SK-N-SH (cell line): ENCODE results near the gene TAF1B. TPM values are rescaled to one million over a fixed set of nuclear protein-coding genes. Genes with fewer than 3 reads are reported as not detected.

Experiments used
- EZH2phosphoT487 ChIP-seq: fragments of 200-600 bp; sonication (generic); IDR thresholded peaks from 2 replicates; pipeline ENCODE4 v1.6.1; 2017; ENCODE audit warnings: low read depth, mixed run types, mild to moderate bottlenecking, antibody characterized with exemption, moderate library complexity, borderline replicate concordance
- FOSL2 ChIP-seq: IDR thresholded peaks from 2 replicates; pipeline ENCODE4 v1.4.0; 2012; ENCODE audit warnings: low read depth, mild to moderate bottlenecking, moderate library complexity, borderline replicate concordance
- GABPA ChIP-seq: IDR thresholded peaks from 2 replicates; pipeline ENCODE4 v1.4.0; 2012; ENCODE audit warnings: low read depth, mild to moderate bottlenecking
- IRF3 ChIP-seq: fragments of 150-350 bp; IDR thresholded peaks from 2 replicates; pipeline ENCODE4 v1.6.1; 2016; ENCODE audit warnings: mild to moderate bottlenecking, low read depth, low read length
- JUND ChIP-seq: IDR thresholded peaks from 2 replicates; pipeline ENCODE4 v1.4.0; 2012
- MXI1 ChIP-seq: IDR thresholded peaks from 2 replicates; pipeline ENCODE4 v1.6.1; 2012; ENCODE audit warnings: mild to moderate bottlenecking, low read depth, low read length, improper control_type of control experiment
- NRF1 ChIP-seq: IDR thresholded peaks from 2 replicates; pipeline ENCODE4 v1.6.1; 2012; ENCODE audit warnings: low read depth, mild to moderate bottlenecking, low read length
- POLR2AphosphoS5 ChIP-seq: IDR thresholded peaks from 2 replicates; pipeline ENCODE4 v1.6.1; 2012; ENCODE audit warnings: low read depth, low read length
- RAD21 ChIP-seq: IDR thresholded peaks from 2 replicates; pipeline ENCODE4 v1.6.1; 2012; ENCODE audit warnings: mild to moderate bottlenecking, low read length
- RCOR1 ChIP-seq: fragments of 150-350 bp; IDR thresholded peaks from 2 replicates; pipeline ENCODE4 v1.6.1; 2017; ENCODE audit warnings: antibody characterized with exemption, low read length
- RFX5 ChIP-seq: IDR thresholded peaks from 2 replicates; pipeline ENCODE4 v1.6.1; 2012; ENCODE audit warnings: mild to moderate bottlenecking, improper control_type of control experiment, low read length
- RXRA ChIP-seq: IDR thresholded peaks from 2 replicates; pipeline ENCODE4 v1.4.0; 2012; ENCODE audit warnings: low read depth, mild to moderate bottlenecking, borderline replicate concordance
- SIN3A ChIP-seq: IDR thresholded peaks from 2 replicates; pipeline ENCODE4 v1.6.1; 2012; ENCODE audit warnings: low read depth, mild to moderate bottlenecking, low read length, moderate library complexity, borderline replicate concordance
- SMC3 ChIP-seq: IDR thresholded peaks from 2 replicates; pipeline ENCODE4 v1.6.1; 2012; ENCODE audit warnings: low read depth, low read length, improper control_type of control experiment
- TAF1 ChIP-seq: IDR thresholded peaks from 2 replicates; pipeline ENCODE4 v1.6.1; 2012; ENCODE audit warnings: low read depth, mild to moderate bottlenecking, low read length, moderate library complexity, borderline replicate concordance
- TEAD4 ChIP-seq: IDR thresholded peaks from 2 replicates; pipeline ENCODE4 v1.4.0; 2012; ENCODE audit warnings: mild to moderate bottlenecking, borderline replicate concordance; ENCODE audit not compliant: insufficient read depth
- YY1 ChIP-seq: IDR thresholded peaks from 2 replicates; pipeline ENCODE4 v1.4.0; 2012; ENCODE audit warnings: low read depth, mild to moderate bottlenecking
- polyA plus RNA-seq, 3 experiments: library from polyadenylated mRNA; depleted of rRNA; stranded (reverse); fragments of >200 nt; gene quantifications; 2 replicates each; pipeline ENCODE4 v1.2.3, GENCODE V29; 2012
- TF ChIP-seq, protein P1 (sequence below): IDR thresholded peaks from 2 replicates; pipeline ENCODE4 v1.4.0; 2012; ENCODE audit warnings: low read depth, borderline replicate concordance
- TF ChIP-seq, protein P2 (sequence below): fragments of 150-350 bp; IDR thresholded peaks from 2 replicates; pipeline ENCODE4 v1.6.1; 2017; ENCODE audit warnings: antibody characterized with exemption, low read length, low read depth, borderline replicate concordance
- TF ChIP-seq, protein P3 (sequence below): IDR thresholded peaks from 2 replicates; pipeline ENCODE4 v1.4.0; 2012; ENCODE audit warnings: low read depth, borderline replicate concordance
- TF ChIP-seq, protein P4 (sequence below): IDR thresholded peaks from 2 replicates; pipeline ENCODE4; 2012

Gene TAF1B
- polyA plus RNA-seq, 1 of the 3 experiments (the other 2 are of a cell fraction) = 7.8 TPM

DNA sequence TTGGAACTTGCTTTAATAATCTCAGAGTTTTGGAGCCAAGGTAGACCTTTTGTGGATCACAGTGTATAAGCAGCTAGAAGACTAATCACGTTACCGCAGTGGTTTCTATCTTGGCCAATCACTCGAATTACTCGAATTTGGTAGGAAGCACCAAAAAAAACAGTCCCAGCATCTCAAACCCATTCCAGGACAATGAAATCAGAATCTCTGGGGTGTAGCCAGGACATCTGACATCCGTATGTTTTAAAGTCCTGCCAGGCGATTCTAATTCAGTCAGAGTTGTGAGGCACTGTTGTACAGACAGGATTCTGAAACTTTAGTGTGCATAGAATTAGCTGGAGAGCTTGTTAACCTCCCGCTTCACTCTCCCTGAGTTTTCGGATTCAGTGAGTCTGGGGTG lies 139.0 kb downstream of the TAF1B start (continued):
- TF ChIP-seq TAF1 (no peak; the same call in 1 of the 2 replicates), TEAD4 (peak; percentile 52; the same call in 1 of the 2 replicates), MXI1 (no peak), POLR2AphosphoS5 (peak; percentile 89), JUND (peak; percentile 86), SMC3 (no peak), RCOR1 (no peak), IRF3 (no peak), NRF1 (no peak), FOSL2 (peak; percentile 70; the same call in 1 of the 2 replicates), RXRA (no peak), RFX5 (no peak), GABPA (no peak), YY1 (no peak), RAD21 (no peak), EZH2phosphoT487 (no peak), SIN3A (0 out of 2 replicates have a peak, but pooled peaks have one; percentile 52)
- TF ChIP-seq, protein P1, sequence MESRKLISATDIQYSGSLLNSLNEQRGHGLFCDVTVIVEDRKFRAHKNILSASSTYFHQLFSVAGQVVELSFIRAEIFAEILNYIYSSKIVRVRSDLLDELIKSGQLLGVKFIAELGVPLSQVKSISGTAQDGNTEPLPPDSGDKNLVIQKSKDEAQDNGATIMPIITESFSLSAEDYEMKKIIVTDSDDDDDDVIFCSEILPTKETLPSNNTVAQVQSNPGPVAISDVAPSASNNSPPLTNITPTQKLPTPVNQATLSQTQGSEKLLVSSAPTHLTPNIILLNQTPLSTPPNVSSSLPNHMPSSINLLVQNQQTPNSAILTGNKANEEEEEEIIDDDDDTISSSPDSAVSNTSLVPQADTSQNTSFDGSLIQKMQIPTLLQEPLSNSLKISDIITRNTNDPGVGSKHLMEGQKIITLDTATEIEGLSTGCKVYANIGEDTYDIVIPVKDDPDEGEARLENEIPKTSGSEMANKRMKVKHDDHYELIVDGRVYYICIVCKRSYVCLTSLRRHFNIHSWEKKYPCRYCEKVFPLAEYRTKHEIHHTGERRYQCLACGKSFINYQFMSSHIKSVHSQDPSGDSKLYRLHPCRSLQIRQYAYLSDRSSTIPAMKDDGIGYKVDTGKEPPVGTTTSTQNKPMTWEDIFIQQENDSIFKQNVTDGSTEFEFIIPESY = no peak
- TF ChIP-seq, protein P2, sequence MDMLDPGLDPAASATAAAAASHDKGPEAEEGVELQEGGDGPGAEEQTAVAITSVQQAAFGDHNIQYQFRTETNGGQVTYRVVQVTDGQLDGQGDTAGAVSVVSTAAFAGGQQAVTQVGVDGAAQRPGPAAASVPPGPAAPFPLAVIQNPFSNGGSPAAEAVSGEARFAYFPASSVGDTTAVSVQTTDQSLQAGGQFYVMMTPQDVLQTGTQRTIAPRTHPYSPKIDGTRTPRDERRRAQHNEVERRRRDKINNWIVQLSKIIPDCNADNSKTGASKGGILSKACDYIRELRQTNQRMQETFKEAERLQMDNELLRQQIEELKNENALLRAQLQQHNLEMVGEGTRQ = no peak
- TF ChIP-seq, protein P3, sequence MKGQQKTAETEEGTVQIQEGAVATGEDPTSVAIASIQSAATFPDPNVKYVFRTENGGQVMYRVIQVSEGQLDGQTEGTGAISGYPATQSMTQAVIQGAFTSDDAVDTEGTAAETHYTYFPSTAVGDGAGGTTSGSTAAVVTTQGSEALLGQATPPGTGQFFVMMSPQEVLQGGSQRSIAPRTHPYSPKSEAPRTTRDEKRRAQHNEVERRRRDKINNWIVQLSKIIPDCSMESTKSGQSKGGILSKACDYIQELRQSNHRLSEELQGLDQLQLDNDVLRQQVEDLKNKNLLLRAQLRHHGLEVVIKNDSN = no peak
- TF ChIP-seq, protein P4, sequence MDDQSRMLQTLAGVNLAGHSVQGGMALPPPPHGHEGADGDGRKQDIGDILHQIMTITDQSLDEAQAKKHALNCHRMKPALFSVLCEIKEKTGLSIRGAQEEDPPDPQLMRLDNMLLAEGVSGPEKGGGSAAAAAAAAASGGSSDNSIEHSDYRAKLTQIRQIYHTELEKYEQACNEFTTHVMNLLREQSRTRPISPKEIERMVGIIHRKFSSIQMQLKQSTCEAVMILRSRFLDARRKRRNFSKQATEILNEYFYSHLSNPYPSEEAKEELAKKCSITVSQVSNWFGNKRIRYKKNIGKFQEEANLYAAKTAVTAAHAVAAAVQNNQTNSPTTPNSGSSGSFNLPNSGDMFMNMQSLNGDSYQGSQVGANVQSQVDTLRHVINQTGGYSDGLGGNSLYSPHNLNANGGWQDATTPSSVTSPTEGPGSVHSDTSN = peak; percentile 79
